Calu3 (cell line): ENCODE results near the gene PER2. TPM values are rescaled to one million over a fixed set of nuclear protein-coding genes. Genes with fewer than 3 reads are reported as not detected.

ENCODE experiments used
- BruUV-seq: library from RNA; stranded (reverse); fragments of 400-500 nt; replicated peaks from 2 replicates; lab custom pipeline; 2021; lab: Mats Ljungman, UMichigan
- CTCF ChIA-PET: fragments of 300-600 bp; sonication (Branson Sonifier 250); formaldehyde crosslinking; loops from one replicate; lab custom pipeline; 2022; ENCODE audit warnings: antibody characterized with exemption; lab: Charles Lee
- DNase-seq: peaks from one replicate; pipeline ENCODE4 v3.0.0; 2022
- H3K27ac Mint-ChIP-seq: one replicate; pipeline ENCODE4 v1.8.0; 2022; ENCODE audit warnings: mixed read lengths; ENCODE audit not compliant: unreplicated experiment
- H3K27me3 Mint-ChIP-seq: one replicate; pipeline ENCODE4 v1.8.0; 2022; ENCODE audit warnings: mixed read lengths; ENCODE audit not compliant: unreplicated experiment
- H3K36me3 Mint-ChIP-seq: one replicate; pipeline ENCODE4 v1.8.0; 2022; ENCODE audit warnings: mild to moderate bottlenecking, moderate library complexity, mixed read lengths; ENCODE audit not compliant: insufficient read depth, unreplicated experiment
- H3K4me1 Mint-ChIP-seq: one replicate; pipeline ENCODE4 v1.8.0; 2022; ENCODE audit warnings: mild to moderate bottlenecking, low read depth, mixed read lengths; ENCODE audit not compliant: unreplicated experiment
- H3K4me3 Mint-ChIP-seq: one replicate; pipeline ENCODE4 v1.8.0; 2022; ENCODE audit warnings: mild to moderate bottlenecking, low read depth, moderate library complexity, mixed read lengths; ENCODE audit not compliant: unreplicated experiment
- H3K9me3 Mint-ChIP-seq: one replicate; pipeline ENCODE4 v1.8.0; 2022; ENCODE audit warnings: low read depth, mixed read lengths; ENCODE audit not compliant: unreplicated experiment
- intact Hi-C: fragments of 100-400 bp; cut with micrococcal nuclease; formaldehyde crosslinking; loops from one replicate; pipeline ENCODE4 v1.10.0; 2022; ENCODE audit not compliant: unreplicated experiment
- total RNA-seq: library from RNA; stranded (reverse); gene quantifications from 2 replicates; pipeline ENCODE4 v1.2.3, GENCODE V29; 2022
- TF ChIP-seq, protein P1 (sequence below): fragments of 200-600 bp; IDR thresholded peaks from one replicate; pipeline ENCODE4 v1.8.0; 2022; ENCODE audit warnings: antibody characterized with exemption; ENCODE audit not compliant: unreplicated experiment

The PER2 gene
- total RNA-seq, 1 experiment from 2014 or later: 14.0 TPM

DNA sequence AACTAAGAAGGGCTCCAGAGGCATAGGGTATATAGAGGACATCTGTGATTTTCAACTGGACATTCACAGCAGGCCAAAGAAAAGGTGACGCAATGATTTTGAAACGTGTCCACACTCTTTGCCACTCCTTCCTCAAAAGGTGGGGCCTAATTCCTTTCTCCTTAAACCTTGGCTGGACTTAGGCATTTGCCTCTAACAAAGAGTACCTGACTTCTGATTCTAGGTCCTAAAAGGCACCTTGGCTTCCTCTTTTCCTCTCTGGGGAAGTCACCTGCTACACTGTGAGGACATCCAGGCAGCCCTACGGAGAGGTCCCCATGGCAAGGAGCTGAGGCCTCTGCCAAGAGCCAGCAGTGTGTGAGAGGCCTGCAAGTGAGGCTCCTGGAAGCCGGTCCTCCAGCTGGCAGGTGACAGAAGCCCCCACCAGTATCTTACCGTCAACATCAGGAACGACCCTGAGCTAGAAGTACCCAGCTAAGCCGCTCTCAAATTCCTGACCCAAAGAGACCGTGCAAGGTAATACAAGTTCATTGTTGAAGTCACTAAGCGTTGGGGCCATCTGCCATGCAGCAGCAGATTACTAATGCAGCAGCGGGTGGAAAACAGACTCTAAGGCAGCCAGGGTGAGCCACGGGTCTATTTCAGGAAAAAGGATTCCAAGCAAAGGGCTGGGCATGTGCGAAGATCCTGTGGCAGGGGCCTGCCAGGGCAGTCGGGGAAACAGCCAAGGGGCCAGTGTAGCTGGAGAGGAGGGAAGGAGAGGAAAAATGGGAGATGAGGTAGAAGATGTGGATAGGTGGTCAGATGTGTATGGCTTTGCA, 41.2 kb downstream of the PER2 start:
- no TSS peak for BruUV-seq
- H3K27me3 Mint-ChIP-seq: peaks cover 3% of the 10 kb centered on the region
- no peaks in the 10 kb centered on the region for H3K4me1 Mint-ChIP-seq
- H3K4me3 Mint-ChIP-seq: no peak overlapping the region
- TF ChIP-seq, protein P1, sequence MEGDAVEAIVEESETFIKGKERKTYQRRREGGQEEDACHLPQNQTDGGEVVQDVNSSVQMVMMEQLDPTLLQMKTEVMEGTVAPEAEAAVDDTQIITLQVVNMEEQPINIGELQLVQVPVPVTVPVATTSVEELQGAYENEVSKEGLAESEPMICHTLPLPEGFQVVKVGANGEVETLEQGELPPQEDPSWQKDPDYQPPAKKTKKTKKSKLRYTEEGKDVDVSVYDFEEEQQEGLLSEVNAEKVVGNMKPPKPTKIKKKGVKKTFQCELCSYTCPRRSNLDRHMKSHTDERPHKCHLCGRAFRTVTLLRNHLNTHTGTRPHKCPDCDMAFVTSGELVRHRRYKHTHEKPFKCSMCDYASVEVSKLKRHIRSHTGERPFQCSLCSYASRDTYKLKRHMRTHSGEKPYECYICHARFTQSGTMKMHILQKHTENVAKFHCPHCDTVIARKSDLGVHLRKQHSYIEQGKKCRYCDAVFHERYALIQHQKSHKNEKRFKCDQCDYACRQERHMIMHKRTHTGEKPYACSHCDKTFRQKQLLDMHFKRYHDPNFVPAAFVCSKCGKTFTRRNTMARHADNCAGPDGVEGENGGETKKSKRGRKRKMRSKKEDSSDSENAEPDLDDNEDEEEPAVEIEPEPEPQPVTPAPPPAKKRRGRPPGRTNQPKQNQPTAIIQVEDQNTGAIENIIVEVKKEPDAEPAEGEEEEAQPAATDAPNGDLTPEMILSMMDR: no peak
- H3K36me3 Mint-ChIP-seq: peaks cover 25% of the 10 kb centered on the region
- intact Hi-C loops: no loop called here
- CTCF ChIA-PET: no interaction called here
- H3K9me3 Mint-ChIP-seq: no peaks in the 10 kb centered on the region
- DNase-seq: no peak
- no peak overlapping the region for H3K27ac Mint-ChIP-seq

DNA sequence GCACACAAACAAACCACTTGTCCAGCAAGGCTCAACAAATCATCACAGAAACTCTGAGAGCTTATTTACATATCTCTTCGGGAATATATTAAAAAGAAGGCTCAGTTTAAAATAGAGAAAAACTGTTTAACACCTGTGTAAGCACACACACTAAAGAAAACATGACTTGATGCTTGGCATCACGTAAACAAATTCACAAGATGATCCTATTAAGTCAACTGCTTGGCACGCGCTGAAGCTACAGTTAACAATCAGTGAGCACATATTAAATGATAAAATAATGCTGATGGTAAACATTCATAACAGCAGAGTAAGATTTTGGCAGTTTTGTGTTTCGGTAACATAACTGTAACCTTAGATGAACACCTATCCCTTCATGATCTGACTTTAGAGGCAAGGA, 44.3 kb downstream of the PER2 start:
- H3K27me3 Mint-ChIP-seq: peaks cover 14% of the 10 kb centered on the region
- no peak overlapping the region for H3K4me3 Mint-ChIP-seq
- no peaks in the 10 kb centered on the region for H3K9me3 Mint-ChIP-seq
- BruUV-seq: no TSS peak
- peaks cover 8% of the 10 kb centered on the region for H3K4me1 Mint-ChIP-seq
- H3K36me3 Mint-ChIP-seq: peaks cover 27% of the 10 kb centered on the region
- CTCF ChIA-PET: no interaction called here
- DNase-seq: no peak
- intact Hi-C loops: no loop called here
- TF ChIP-seq, protein P1: no peak
- no peak overlapping the region for H3K27ac Mint-ChIP-seq

DNA sequence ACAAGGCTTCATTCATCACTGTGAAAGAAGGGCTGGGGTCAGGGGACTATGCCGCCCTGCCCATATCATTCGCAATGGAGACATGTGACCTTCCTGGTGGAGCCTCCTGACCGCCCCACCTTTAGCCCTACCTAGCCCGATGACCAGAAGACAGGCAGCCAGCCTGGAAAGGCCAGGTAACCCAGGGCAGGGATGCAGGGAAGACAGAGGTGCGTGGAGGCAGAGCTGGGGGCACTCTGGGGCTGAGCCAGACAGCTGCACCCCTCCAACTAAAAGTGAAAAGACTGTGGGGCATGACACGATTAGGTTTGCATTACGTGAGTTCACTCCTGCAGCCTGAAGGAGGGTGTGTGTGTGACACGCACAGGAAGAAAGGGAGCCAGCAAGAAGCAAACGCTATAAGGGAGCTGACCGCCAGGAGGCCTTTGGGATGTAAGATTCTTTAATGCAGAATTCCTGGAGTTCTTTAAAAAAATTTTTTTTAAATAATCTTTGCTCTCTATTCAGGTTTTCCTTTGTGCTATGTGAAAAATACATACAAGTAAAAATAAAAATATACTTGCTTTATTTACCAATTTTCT, 44.8 kb downstream of the PER2 start:
- no peak overlapping the region for H3K27ac Mint-ChIP-seq
- H3K4me3 Mint-ChIP-seq: no peak overlapping the region
- TF ChIP-seq, protein P1: no peak
- CTCF ChIA-PET: no interaction called here
- DNase-seq: no peak
- H3K4me1 Mint-ChIP-seq: peaks cover 8% of the 10 kb centered on the region
- intact Hi-C loops: no loop called here
- peaks cover 14% of the 10 kb centered on the region for H3K27me3 Mint-ChIP-seq
- BruUV-seq: no TSS peak
- no peaks in the 10 kb centered on the region for H3K9me3 Mint-ChIP-seq
- peaks cover 27% of the 10 kb centered on the region for H3K36me3 Mint-ChIP-seq

- H3K27ac Mint-ChIP-seq: peak overlapping the region; percentile 0
- H3K36me3 Mint-ChIP-seq: peaks cover 27% of the 10 kb centered on the region
- no peak overlapping the region for H3K4me3 Mint-ChIP-seq
- intact Hi-C loops: no loop called here
- BruUV-seq: no TSS peak
- H3K9me3 Mint-ChIP-seq: no peaks in the 10 kb centered on the region
- TF ChIP-seq, protein P1: no peak
- H3K4me1 Mint-ChIP-seq: peaks cover 8% of the 10 kb centered on the region
- H3K27me3 Mint-ChIP-seq: peaks cover 14% of the 10 kb centered on the region
- CTCF ChIA-PET: no interaction called here
- DNase-seq: no peak
These were observed 45.5 kb downstream of the PER2 start for GRCh38 chr2:238242731-238243495.
